ENCODE data around the gene FOXA3.

Gene FOXA3

GRCh38 chr19:45824531-45825262 lies 39.4 kb upstream of the FOXA3 start:
- no peaks in the 10 kb centered on the region for H3K27me3 ChIP-seq (ENCODE audit: insufficient read depth, insufficient read length)
- TF ChIP-seq ZNF274 (IDR thresholded peaks at IDR 0.05; ENCODE audit: low read depth, low read length) (no peak), SUZ12 (IDR thresholded peaks at IDR 0.05; ENCODE audit: extremely low read depth, insufficient read depth, insufficient read length) (no peak), YY1 (IDR thresholded peaks at IDR 0.05; ENCODE audit: insufficient read depth, insufficient read length) (no peak)
- H3K9me3 ChIP-seq (ENCODE audit: insufficient read depth, low read length), result no peaks in the 10 kb centered on the region
- no peak for DNase-seq (ENCODE audit: low read depth, low spot score)
- H3K4me1 ChIP-seq (ENCODE audit: insufficient read depth, insufficient read length), result peaks cover 11% of the 10 kb centered on the region
- no peak overlapping the region for H3K9ac ChIP-seq (ENCODE audit: insufficient read length, low read depth)
- H3K4me3 ChIP-seq (ENCODE audit: insufficient read length, low read depth), result no peak overlapping the region
- peaks cover 92% of the 10 kb centered on the region for H3K36me3 ChIP-seq (ENCODE audit: insufficient read depth, insufficient read length, low read length)

- H3K36me3 ChIP-seq (ENCODE audit: insufficient read depth, insufficient read length, low read length), result peaks cover 92% of the 10 kb centered on the region
- TF ChIP-seq YY1 (IDR thresholded peaks at IDR 0.05; ENCODE audit: insufficient read depth, insufficient read length) (no peak), SUZ12 (IDR thresholded peaks at IDR 0.05; ENCODE audit: extremely low read depth, insufficient read depth, insufficient read length) (no peak), ZNF274 (IDR thresholded peaks at IDR 0.05; ENCODE audit: low read depth, low read length) (no peak)
- H3K4me3 ChIP-seq (ENCODE audit: insufficient read length, low read depth), result no peak overlapping the region
- H3K4me1 ChIP-seq (ENCODE audit: insufficient read depth, insufficient read length), result peaks cover 9% of the 10 kb centered on the region
- no peaks in the 10 kb centered on the region for H3K9me3 ChIP-seq (ENCODE audit: insufficient read depth, low read length)
- H3K9ac ChIP-seq (ENCODE audit: insufficient read length, low read depth), result no peak overlapping the region
- H3K27me3 ChIP-seq (ENCODE audit: insufficient read depth, insufficient read length), result no peaks in the 10 kb centered on the region
- DNase-seq (ENCODE audit: low read depth, low spot score), result no peak
Measured at GRCh38 chr19:45825263-45825605, 38.9 kb upstream of the FOXA3 start.

- Histone ChIP-seq H3K36me3 (ENCODE audit: insufficient read depth, insufficient read length, low read length) (peaks cover 90% of the 10 kb centered on the region), H3K4me3 (ENCODE audit: insufficient read length, low read depth) (no peak overlapping the region), H3K4me1 (ENCODE audit: insufficient read depth, insufficient read length) (peaks cover 9% of the 10 kb centered on the region), H3K9me3 (ENCODE audit: insufficient read depth, low read length) (no peaks in the 10 kb centered on the region), H3K27me3 (ENCODE audit: insufficient read depth, insufficient read length) (no peaks in the 10 kb centered on the region), H3K9ac (ENCODE audit: insufficient read length, low read depth) (no peak overlapping the region)
- no peak for DNase-seq (ENCODE audit: low read depth, low spot score)
- TF ChIP-seq YY1 (IDR thresholded peaks at IDR 0.05; ENCODE audit: insufficient read depth, insufficient read length), result no peak
- TF ChIP-seq ZNF274 (IDR thresholded peaks at IDR 0.05; ENCODE audit: low read depth, low read length), result no peak
- no peak for TF ChIP-seq SUZ12 (IDR thresholded peaks at IDR 0.05; ENCODE audit: extremely low read depth, insufficient read depth, insufficient read length)
Measured at GRCh38 chr19:45825917-45826893, 37.9 kb upstream of the FOXA3 start.

- Histone ChIP-seq H3K4me3 (ENCODE audit: insufficient read length, low read depth) (no peak overlapping the region), H3K9me3 (ENCODE audit: insufficient read depth, low read length) (no peaks in the 10 kb centered on the region), H3K9ac (ENCODE audit: insufficient read length, low read depth) (no peak overlapping the region), H3K36me3 (ENCODE audit: insufficient read depth, insufficient read length, low read length) (peaks cover 90% of the 10 kb centered on the region), H3K4me1 (ENCODE audit: insufficient read depth, insufficient read length) (peaks cover 5% of the 10 kb centered on the region), H3K27me3 (ENCODE audit: insufficient read depth, insufficient read length) (no peaks in the 10 kb centered on the region)
- TF ChIP-seq SUZ12 (IDR thresholded peaks at IDR 0.05; ENCODE audit: extremely low read depth, insufficient read depth, insufficient read length) (no peak), ZNF274 (IDR thresholded peaks at IDR 0.05; ENCODE audit: low read depth, low read length) (no peak), YY1 (IDR thresholded peaks at IDR 0.05; ENCODE audit: insufficient read depth, insufficient read length) (no peak)
- DNase-seq (ENCODE audit: low read depth, low spot score), result no peak
Measured at GRCh38 chr19:45826934-45827333, 37.2 kb upstream of the FOXA3 start.

GRCh38 chr19:45827459-45828093 lies 36.5 kb upstream of the FOXA3 start:
- Histone ChIP-seq H3K27me3 (ENCODE audit: insufficient read depth, insufficient read length) (no peaks in the 10 kb centered on the region), H3K4me1 (ENCODE audit: insufficient read depth, insufficient read length) (peaks cover 5% of the 10 kb centered on the region), H3K4me3 (ENCODE audit: insufficient read length, low read depth) (no peak overlapping the region), H3K9ac (ENCODE audit: insufficient read length, low read depth) (no peak overlapping the region), H3K9me3 (ENCODE audit: insufficient read depth, low read length) (no peaks in the 10 kb centered on the region), H3K36me3 (ENCODE audit: insufficient read depth, insufficient read length, low read length) (peaks cover 96% of the 10 kb centered on the region)
- no peak for DNase-seq (ENCODE audit: low read depth, low spot score)
- no peak for TF ChIP-seq ZNF274 (IDR thresholded peaks at IDR 0.05; ENCODE audit: low read depth, low read length)
- no peak for TF ChIP-seq SUZ12 (IDR thresholded peaks at IDR 0.05; ENCODE audit: extremely low read depth, insufficient read depth, insufficient read length)
- no peak for TF ChIP-seq YY1 (IDR thresholded peaks at IDR 0.05; ENCODE audit: insufficient read depth, insufficient read length)

GRCh38 chr19:45828523-45828922 lies 35.6 kb upstream of the FOXA3 start:
- H3K27me3 ChIP-seq (ENCODE audit: insufficient read depth, insufficient read length), result no peaks in the 10 kb centered on the region
- DNase-seq (ENCODE audit: low read depth, low spot score), result no peak
- no peaks in the 10 kb centered on the region for H3K9me3 ChIP-seq (ENCODE audit: insufficient read depth, low read length)
- no peak overlapping the region for H3K9ac ChIP-seq (ENCODE audit: insufficient read length, low read depth)
- no peaks in the 10 kb centered on the region for H3K4me1 ChIP-seq (ENCODE audit: insufficient read depth, insufficient read length)
- TF ChIP-seq ZNF274 (IDR thresholded peaks at IDR 0.05; ENCODE audit: low read depth, low read length), result no peak
- TF ChIP-seq SUZ12 (IDR thresholded peaks at IDR 0.05; ENCODE audit: extremely low read depth, insufficient read depth, insufficient read length), result no peak
- TF ChIP-seq YY1 (IDR thresholded peaks at IDR 0.05; ENCODE audit: insufficient read depth, insufficient read length), result no peak
- H3K36me3 ChIP-seq (ENCODE audit: insufficient read depth, insufficient read length, low read length), result peaks cover 92% of the 10 kb centered on the region
- H3K4me3 ChIP-seq (ENCODE audit: insufficient read length, low read depth), result no peak overlapping the region

Data from NT2/D1 (cell line).